NCI-H526 treated with DMSO at 0.1 percent for 48 hours (cell line): ENCODE data around the gene TNS3.

Source experiments
- DNase-seq: peaks from one replicate; lab custom pipeline; 2025; lab: John Stamatoyannopoulos, UW

TNS3 gene

GRCh38 chr7:47368190-47368812 is 213.6 kb downstream of the TNS3 start:
- DNase-seq = no peak

- no peak for DNase-seq
Observed at GRCh38 chr7:47367369-47367768, 214.5 kb downstream of the TNS3 start.

GRCh38 chr7:47366960-47367359 is 215.0 kb downstream of the TNS3 start:
- no peak for DNase-seq

GRCh38 chr7:47366211-47366610 is 215.7 kb downstream of the TNS3 start:
- DNase-seq = no peak

GRCh38 chr7:47362984-47363383 is 218.9 kb downstream of the TNS3 start:
- DNase-seq = no peak

GRCh38 chr7:47361746-47362215 is 220.1 kb downstream of the TNS3 start:
- DNase-seq = no peak

- no peak for DNase-seq
Observed at GRCh38 chr7:47361236-47361635, 220.7 kb downstream of the TNS3 start.

- no peak for DNase-seq
Observed at GRCh38 chr7:47360301-47360900, 221.5 kb downstream of the TNS3 start.

- DNase-seq = no peak
Observed at GRCh38 chr7:47358944-47359588, 222.8 kb downstream of the TNS3 start.

GRCh38 chr7:47358357-47358756 is 223.6 kb downstream of the TNS3 start:
- DNase-seq = no peak

- DNase-seq = no peak
Observed at GRCh38 chr7:47357863-47358262, 224.0 kb downstream of the TNS3 start.

- no peak for DNase-seq
Observed at GRCh38 chr7:47357361-47357760, 224.6 kb downstream of the TNS3 start.

GRCh38 chr7:47356261-47356660 is 225.7 kb downstream of the TNS3 start:
- no peak for DNase-seq

GRCh38 chr7:47355684-47356083 is 226.2 kb downstream of the TNS3 start:
- no peak for DNase-seq

- DNase-seq = no peak
Observed at GRCh38 chr7:47354831-47355541, 226.9 kb downstream of the TNS3 start.

- DNase-seq = no peak
Observed at GRCh38 chr7:47354071-47354470, 227.8 kb downstream of the TNS3 start.

GRCh38 chr7:47352394-47352968 is 229.4 kb downstream of the TNS3 start:
- no peak for DNase-seq

GRCh38 chr7:47351233-47352154 is 230.4 kb downstream of the TNS3 start:
- no peak for DNase-seq

GRCh38 chr7:47350425-47350824 is 231.5 kb downstream of the TNS3 start:
- DNase-seq = no peak

- DNase-seq = no peak
Observed at GRCh38 chr7:47349401-47349800, 232.5 kb downstream of the TNS3 start.

GRCh38 chr7:47347816-47348385 is 234.0 kb downstream of the TNS3 start:
- DNase-seq = no peak
